ENCODE data around the gene MTOR. TPM values are rescaled to one million over a fixed set of nuclear protein-coding genes. Genes with fewer than 3 reads are reported as not detected.
A peak's percentile ranks its signal among the peaks of the same experiment; 100 is the strongest.
"Not testable (repeated sequence)": the region's sequence is repeated elsewhere in the genome, so short reads cannot be mapped to it uniquely, and the experiment has no call there.

Gene MTOR
- total RNA-seq, 1 experiment from 2014 or later: 30.0 TPM

DNA sequence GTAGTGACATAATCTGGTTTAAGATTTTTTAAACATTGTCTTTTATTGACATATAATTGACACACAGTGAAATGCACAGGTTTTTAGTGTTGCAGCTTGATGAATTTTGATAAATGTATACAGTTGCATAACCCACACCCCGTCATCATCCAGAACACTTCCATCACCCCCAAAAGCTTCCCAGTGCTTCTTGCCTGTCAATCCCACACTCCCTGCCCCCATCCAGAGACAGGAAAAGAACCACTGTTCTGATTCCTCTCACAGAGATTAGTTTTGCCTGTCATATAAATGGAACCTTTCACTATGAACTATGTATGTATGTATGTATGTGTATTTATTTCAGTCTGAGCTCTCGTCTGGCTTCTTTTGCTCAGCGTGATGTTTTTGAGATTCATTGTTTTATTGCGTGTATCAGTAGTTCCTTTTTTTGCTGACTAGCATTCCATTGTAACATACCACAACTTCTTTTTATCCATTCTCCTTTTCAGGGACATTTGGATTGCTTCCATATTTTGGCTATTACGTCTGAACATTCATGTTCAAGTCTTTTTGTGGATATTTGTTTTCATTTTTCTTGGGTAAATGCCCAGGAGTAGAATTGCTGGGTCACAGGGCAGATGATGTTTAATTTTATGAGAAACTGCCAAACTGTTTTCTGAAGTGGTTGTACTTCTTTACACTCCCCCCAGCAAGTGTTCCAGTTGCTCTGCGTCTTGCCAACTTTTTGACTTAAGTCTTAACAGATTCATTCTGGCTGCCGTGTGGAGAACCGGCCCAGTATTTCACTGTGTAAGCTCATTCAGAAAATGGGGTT is 19.4 kb upstream of the MTOR start:
- no peak for DNase-seq (ENCODE audit: extremely low read depth, low read depth)

DNA sequence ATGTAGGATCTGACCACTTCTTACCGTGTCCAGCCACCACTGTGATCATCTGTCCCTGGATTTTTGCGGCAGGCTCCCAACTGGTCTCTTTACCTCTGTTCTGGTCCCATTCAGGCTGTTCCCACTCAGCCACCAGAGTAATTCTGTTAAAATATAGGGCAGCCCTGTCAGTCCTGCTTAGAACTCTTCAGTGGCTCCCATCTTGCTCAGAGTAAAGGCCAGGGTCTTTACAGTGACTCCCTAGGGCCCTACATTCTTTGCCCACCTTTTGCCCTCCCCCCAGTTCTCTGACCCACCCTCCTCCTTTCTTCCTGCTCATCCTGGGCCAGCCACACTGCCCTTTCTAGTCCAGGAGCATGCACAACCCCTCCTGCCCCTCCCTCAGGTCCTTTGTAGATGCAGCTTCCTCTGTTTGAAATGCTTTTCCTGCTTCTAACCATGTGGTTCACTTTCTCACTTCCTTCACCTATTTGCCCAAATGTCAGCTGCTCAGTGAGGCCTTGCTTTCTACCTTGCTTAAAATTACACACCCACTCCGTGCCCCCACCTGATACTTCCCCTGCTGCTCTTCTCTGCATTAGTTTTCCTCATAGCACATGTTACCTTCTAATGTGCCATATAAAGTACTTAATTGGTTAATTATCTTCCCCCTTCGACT is 18.5 kb upstream of the MTOR start:
- no peak for DNase-seq (ENCODE audit: extremely low read depth, low read depth)

DNA sequence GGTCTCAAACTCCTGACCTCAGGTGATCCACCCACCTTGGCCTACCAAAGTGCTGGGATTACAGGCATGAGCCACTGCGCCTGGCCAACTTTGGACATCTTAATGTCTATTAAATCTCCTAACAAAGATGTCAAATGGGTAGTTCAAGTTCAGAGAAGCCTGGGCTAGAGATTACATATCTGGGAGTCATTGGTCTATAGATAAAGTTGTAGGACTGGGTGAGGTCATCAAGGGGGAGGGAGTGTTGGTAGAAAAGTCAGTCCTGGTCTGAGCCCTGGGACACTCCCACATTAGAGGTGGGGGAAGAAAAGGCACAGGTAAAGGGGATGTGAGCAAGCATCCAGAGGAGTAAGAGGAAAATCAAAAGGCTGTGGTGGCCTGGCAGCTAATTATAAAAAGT is 17.3 kb upstream of the MTOR start:
- DNase-seq (ENCODE audit: extremely low read depth, low read depth): no peak

DNA sequence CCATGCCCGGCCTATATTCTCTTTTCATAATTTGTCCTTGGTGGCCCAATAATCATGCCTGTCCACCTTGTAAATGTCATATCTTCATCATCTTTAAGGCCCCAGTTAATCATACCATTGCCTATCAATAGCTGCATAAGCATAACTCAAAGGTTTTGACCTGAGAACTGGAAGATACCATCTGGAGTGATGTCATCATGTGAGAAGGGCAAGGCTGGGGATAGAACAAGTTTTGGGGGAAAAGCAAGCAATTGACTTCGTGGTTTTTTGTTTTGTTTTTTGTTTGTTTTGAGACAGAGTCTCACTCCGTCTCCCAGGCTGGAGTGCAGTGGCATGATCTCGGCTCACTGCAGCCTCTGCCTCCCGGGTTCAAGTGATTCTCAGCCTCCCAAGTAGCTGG is 16.8 kb upstream of the MTOR start:
- DNase-seq (ENCODE audit: extremely low read depth, low read depth): no peak

DNA sequence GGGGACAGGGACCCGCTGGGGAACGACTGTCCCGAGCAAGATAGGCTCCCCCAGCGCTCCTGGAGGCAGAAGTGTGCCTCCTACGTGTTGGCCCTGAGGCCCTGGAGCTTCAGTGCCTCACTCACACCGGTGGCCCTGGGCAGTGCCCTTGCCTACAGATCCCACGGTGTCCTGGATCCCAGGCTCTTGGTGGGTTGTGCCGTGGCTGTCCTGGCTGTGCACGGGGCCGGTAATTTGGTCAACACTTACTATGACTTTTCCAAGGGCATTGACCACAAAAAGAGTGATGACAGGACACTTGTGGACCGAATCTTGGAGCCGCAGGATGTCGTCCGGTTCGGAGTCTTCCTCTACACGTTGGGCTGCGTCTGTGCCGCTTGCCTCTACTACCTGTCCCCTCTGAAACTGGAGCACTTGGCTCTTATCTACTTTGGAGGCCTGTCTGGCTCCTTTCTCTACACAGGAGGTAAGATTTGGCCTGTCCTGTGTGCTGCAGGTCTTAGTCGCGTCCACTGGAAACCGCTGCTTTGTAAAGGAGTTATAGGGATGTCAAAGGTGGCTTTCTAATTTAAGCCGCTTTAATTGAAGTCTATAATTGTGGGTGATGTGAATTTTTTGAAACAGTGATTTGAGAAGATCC is 11.4 kb upstream of the MTOR start:
- DNase-seq (ENCODE audit: extremely low read depth, low read depth): no peak

DNA sequence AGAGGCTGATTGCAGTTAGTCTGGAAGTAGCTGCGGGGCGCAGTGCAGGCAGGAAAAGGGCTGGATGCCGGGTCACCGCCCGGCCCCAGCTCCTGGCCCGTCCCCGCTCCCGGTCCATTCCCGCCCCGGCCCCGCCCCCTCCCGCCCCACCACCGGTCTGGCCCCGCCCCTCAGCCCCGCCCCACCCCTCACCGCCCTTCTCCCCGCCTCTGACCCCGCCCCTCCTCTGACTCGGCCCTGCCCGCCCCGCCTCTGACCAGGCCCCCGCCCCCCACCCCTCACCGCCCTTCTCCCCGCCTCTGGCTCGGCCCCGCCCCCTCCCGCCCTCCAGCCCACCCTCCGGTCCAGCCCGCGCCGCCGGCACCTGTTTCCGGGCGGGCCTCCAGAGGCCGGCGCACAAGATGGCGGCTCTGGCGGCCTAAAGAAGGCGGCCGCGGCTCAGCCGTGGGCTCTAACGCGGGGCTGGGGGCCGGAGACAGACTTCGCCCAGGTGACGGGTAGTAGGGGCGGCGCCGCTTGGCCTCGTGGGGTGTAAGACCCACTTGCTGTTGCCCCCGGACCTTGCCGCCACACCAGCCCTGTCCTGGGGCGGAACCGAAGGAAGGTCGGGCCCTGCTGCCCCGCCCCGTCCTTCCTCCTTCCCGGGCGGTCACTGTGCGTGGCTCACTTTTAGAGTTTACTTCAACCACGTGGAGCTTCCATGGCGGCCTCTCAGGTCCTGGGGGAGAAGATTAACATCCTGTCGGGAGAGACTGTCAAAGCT is 10.7 kb upstream of the MTOR start, which contains the start of gene UBIAD1:
Gene UBIAD1 (plus strand): TSS at position 367 of the 763 bp plus-strand sequence. CDS start 334 bp downstream, at position 701.
- DNase-seq (ENCODE audit: extremely low read depth, low read depth): peak; percentile 77

DNA sequence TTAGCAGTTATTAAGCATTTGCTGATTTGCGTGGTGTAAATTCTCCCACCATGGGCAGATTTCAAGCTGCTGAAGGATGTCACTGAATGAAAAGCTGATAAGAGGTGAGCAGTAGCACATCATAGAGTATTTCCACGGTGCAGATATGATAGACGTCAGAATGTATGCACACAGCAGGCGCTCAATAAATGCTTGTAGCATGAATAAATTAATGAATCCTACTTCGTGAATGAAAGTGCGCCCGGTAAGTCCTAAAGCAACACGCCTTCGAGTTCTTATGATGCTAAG is 10.1 kb upstream of the MTOR start:
- DNase-seq (ENCODE audit: extremely low read depth, low read depth): no peak

DNA sequence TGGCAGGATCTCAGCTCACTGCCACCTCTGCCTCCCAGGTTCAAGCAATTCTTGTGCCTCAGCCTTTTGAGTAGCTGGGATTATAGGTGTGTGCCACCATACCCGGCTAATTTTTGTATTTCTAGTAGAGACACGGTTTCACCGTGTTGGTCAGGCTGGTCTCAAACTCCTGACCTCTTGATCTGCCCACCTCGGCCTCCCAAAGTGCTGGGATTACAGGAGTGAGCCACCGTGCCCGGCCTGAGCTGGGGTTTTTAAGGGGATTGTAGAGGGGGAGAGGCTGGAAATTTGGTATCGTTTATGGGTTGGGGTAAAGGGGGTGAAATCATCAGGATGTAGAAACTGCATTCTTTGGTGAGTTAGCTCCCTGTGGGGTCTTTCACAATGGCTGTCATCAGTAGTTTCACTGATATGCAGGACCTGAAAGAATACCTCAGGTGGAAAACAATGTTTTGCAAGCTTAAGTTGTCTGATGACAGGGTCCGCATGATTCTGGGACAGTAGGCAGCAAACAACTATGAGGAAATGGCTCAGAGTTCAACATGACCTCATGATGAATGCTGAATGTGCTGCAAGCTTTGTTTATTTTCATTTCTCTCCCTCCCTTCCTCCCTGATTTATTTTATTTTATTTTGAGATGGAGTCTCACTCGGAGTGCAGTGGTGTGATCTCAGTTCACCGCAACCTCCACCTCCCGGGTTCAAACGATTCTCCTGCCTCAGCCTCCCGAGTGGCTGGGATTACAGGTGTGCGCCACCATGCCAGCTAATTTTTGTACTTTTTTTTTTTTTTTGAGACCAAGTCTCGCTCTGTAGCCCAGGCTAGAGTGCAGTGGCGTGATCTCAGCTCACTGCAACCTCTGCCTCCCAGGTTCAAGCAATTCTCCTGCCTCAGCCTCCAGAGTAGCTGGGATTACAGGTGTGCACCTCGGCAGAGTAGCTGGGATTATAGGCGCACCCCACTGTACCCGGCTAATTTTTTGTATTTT is 5.3 kb upstream of the MTOR start:
- DNase-seq (ENCODE audit: extremely low read depth, low read depth): not testable (repeated sequence)

DNA sequence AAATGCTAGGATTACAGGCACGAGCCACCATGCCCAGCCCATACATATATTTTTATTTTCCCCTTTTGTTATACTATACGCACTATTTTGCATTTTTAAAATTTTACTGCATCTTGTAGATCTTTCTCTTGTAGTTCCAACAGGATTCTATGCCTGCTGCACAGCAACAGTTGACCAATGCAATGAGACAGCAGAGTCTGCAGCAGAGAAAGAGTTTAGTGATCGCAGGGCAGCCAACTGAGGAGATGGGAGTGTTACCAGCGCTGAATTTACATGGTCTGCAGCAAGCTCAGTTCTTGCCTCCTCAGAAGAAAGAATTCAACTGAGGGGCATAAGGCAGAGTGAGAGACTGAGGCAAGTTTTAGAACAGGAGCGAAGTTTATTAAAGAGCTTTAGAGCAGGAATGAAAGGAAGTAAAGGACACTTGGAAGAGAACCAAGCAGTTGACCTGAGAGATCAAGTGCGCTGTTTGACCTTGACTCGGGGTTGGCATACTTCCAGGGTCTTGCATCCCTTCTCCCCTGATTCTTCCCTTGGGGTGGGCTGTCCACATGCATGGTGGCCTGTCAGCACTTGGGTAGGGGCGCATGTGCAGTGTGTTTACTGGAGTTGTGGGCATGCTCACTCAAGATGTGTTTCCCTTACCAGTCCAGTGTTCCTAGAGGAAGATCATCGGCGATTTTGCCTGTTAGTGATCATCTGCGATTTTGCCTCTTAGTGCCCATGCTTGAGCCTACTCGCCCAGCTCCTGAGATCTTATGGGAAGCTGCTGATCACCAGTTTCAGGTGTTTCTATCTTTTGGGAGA is 4.1 kb upstream of the MTOR start:
- DNase-seq (ENCODE audit: extremely low read depth, low read depth): no peak

DNA sequence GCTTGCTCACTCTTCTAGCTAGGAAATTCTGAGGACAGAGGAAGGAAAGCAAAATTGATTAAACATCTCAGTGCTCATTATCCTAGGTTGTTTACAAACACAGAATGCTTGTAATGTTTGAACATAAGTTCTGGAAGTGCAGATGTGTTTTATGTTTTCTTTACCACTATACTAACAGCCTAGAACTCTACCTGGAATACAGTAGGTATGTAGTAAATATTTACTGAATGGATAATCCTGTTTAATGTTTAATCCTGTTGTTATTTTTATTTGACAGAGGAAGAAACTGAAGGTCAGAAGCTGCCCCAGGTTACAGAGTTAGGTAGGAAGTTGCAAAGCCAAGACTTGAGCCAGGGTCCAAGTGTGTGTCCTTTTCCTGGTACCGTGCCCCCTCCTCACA is 6.1 kb downstream of the MTOR start:
- DNase-seq (ENCODE audit: extremely low read depth, low read depth): no peak

DNA sequence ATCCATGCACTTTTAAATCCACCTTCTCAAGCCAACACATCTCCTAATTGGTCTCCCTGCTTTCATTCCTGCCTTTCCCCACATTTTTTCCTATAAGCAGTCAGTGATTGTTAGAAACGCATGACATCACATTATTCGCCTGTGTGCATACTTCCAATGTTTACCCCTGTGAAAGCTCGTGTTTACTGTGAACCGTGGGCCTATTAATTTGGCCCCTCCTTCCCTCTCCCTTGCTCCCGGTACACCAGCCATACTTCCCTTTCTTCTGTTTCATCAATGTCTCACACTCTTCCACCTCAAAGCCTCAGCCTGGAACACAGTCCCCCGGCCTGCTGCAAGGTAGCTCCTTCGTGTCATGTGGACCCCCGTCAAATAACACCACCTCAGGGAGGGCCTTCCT is 9.1 kb downstream of the MTOR start:
- no peak for DNase-seq (ENCODE audit: extremely low read depth, low read depth)

DNA sequence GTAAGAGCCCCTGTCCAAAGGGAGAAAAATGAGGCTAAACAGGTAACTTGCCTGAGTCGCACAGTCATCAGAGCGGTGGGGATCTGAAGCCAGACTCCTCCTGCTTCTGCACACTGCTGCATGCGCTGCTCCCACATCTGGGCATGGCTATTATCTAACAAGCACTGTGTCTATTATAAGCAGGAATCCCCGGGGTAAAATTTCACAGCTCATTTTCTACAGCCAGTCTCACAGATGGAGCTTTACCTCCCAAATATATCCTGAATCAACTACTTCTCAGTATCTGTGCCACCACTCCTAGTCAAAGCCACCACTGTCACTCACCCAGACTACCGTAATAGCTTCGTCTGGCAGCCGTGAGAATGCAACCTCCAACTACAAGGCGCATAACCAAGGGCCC is 9.8 kb downstream of the MTOR start:
- DNase-seq (ENCODE audit: extremely low read depth, low read depth): no peak

DNA sequence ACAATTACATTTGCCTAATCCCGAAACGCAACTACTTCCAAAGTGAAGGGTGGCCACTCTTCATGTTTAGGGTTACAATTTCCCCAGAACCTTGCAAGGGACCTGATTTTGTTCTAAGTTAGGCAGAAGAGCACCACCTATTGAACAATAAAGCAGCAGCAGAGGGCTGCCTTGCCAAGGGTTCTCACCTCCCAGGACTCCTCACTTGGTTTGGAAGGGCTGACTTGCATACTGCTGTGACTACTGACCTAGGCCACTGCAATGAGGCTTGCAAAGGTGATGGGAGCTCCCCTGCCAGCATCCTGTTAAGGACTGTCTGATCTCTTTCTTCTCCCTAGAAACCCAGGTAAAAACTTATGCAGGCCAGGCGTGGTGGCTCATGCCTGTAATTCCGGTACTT is 14.2 kb downstream of the MTOR start:
- no peak for DNase-seq (ENCODE audit: extremely low read depth, low read depth)

DNA sequence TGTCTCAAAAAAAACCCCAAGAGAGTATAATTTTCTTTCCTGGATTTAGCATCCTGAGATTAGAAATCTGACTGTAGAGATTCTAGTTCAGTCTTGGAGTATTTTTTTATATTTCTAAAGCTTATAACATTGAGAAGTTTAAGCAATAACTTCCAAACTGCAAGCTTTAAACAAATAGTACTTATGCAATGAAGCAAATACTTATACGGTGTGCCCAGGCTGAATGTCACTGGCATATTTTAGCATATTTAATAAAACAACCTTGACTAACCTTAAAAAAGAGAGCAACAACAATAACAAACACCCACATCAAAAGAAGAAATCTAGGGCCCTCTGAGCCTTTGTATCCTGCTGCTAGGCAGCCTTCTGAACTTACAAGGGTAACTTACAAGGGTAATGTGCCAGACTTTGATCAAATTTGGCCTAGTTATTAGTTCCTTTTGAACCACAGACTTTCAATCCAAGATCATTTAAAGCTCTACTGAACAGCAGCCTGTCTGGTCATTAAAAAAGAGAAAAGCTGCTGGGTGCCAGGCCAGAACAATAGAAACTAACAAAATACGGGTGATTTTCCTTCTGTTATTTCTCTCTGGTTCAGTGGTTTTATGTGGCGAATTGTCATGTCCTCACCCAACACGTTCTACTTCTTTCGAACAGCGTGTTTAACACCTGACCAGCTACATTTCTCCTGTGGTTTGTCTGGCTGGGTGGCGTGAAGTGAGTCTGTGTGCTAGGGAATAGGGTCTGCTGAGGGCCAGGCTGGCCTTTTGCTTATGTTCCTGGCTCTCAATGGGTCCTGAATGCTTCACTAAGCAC is 16.2 kb downstream of the MTOR start:
- no peak for DNase-seq (ENCODE audit: extremely low read depth, low read depth)

DNA sequence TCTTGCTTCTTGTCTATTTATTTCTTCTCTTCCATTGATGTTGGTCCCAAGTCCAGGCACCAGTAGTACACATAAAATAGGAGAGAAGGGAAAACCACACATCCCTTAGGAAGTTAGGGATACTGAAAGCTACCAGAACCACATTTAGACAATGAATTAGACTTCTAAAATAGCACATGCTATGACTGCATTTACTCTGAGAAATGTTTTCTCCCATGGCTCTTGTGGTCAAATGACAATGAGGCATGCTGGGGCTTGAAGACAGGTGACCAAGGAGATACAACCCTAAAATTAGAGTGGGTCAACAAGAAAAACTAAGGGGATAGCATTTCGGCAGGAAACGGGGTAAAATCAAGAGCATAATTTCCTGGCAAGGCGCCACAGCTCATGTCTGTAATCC is 17.1 kb downstream of the MTOR start:
- no peak for DNase-seq (ENCODE audit: extremely low read depth, low read depth)

DNA sequence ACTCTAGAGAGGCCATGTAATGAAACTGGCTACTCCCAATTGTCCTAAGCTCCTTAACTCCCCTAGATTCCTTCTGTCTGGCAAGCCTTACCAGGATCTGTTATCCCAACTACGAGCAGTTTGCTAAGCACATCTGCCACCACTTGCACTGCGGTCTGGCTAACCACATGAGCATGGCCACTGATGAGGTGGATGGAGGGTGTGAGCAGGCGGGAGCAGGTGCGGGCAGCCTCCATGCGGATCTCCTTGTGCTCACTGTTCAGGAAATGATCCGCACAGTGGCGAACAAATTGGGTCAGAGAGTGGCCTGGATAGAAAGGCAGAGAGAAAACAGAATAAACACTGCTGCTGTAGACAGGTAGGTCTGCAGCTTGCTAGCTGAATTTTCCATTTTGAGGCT is 24.0 kb downstream of the MTOR start:
- no peak for DNase-seq (ENCODE audit: extremely low read depth, low read depth)

DNA sequence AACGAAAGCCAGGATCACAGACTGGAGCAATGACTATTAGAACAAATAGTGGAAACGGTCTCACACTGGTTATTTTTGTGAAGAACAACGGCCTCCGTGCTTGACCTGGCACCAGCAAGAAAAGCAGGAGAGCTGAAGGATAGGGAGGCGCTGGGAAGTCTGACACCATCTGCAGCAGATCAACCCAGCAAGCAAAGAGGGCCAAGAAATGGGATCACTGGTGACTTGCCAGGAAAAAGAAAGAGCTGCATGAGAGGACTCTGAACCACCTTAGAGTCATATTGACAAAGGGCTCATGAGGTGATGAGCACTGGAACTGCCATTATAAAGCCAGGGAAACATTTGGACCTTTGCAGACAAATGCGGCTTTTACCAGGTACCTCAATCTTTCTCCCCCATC is 25.0 kb downstream of the MTOR start:
- DNase-seq (ENCODE audit: extremely low read depth, low read depth): no peak

DNA sequence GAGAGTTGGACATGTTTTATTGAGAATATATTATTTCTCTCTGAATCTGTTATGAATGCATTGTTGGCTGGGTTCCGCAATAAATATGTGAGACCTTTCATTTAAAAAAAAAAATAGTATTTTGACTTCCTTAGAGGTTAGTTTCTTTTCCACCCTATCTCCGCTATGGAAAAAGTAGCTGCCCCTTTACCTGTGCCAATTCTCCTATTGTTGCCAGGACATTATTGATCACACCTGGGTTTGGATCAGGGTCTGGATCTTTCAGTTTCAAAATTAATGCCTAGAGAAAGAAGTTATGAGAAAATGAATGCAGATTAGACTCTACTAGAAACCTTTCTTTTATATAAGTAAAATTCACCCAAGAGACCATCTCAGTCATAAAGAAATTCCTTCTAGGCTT is 29.1 kb downstream of the MTOR start:
- DNase-seq (ENCODE audit: extremely low read depth, low read depth): no peak

Data from NCI-H460 (cell line).